Measurements from ENCODE around the gene MLF2. TPM values are rescaled to one million over a fixed set of nuclear protein-coding genes. Genes with fewer than 3 reads are reported as not detected.

MLF2 gene
- polyA plus RNA-seq, 3 donors from 2014 or later: 102 to 165 (median 155) TPM

- Mint-ChIP-seq H3K9me3 (no peaks in the 10 kb centered on the region), H3K4me3 (peak overlapping the region in 4 of 5 donors; percentile 42 to 67 (median 55)), H3K4me1 (peaks cover 8 to 14% of the 10 kb centered on the region in 2 donors), H3K27me3 (ENCODE audit: low read depth in 3 of 3) (peaks cover 27 to 40% (median 32%) of the 10 kb centered on the region in 3 donors), H3K27ac (no peak overlapping the region), H3K36me3 (peaks cover 0 to 4% (median 0%) of the 10 kb centered on the region in 3 donors)
- DNase-seq: no peak
Measured at GRCh38 chr12:6699259-6699988, 53.5 kb downstream of the MLF2 start.

GRCh38 chr12:6698352-6699046 is 54.4 kb downstream of the MLF2 start:
- Mint-ChIP-seq H3K4me3 (peak overlapping the region in 3 of 5 donors; percentile 29 to 52 (median 33)), H3K9me3 (no peaks in the 10 kb centered on the region), H3K4me1 (peaks cover 8 to 14% of the 10 kb centered on the region in 2 donors), H3K36me3 (peaks cover 0 to 4% (median 0%) of the 10 kb centered on the region in 3 donors), H3K27me3 (ENCODE audit: low read depth in 3 of 3) (peaks cover 27 to 35% (median 30%) of the 10 kb centered on the region in 3 donors), H3K27ac (no peak overlapping the region)
- no peak for DNase-seq

Other genes starting within 250 kb of the MLF2 start
- 1,000 to 10,000 TPM; 1,615 to 2,185 (median 1,854) TPM for gene GAPDH, start 218.6 kb downstream of the MLF2 start, polyA plus RNA-seq
- 10 to 100 TPM in 1 of 3 donors, 1 to 10 TPM in 2; 1.9 to 13.0 (median 3.1) TPM for gene IFFO1, start 197.1 kb downstream of the MLF2 start, polyA plus RNA-seq
- gene NOP2, start 184.8 kb downstream of the MLF2 start, polyA plus RNA-seq: 10 to 100 TPM; 11.3 to 30.8 (median 18.0) TPM
- gene CHD4, start 145.8 kb downstream of the MLF2 start, polyA plus RNA-seq: 10 to 100 TPM; 13.6 to 59.5 (median 20.7) TPM
- 10 to 100 TPM in 2 of 3 donors, 1 to 10 TPM in 1; 9.6 to 36.1 (median 11.6) TPM for gene LPAR5, start 117.2 kb downstream of the MLF2 start, polyA plus RNA-seq
- gene ACRBP, start 105.7 kb downstream of the MLF2 start, polyA plus RNA-seq: 10 to 100 TPM in 1 of 3 donors, 1 to 10 TPM in 1, not detected in 1; 4.2 to 10.2 TPM
- gene ING4, start 90.0 kb downstream of the MLF2 start, polyA plus RNA-seq: 100 to 1,000 TPM in 1 of 3 donors, 10 to 100 TPM in 2; 60.7 to 156 (median 93.9) TPM
- 10 to 100 TPM; 14.6 to 41.5 (median 31.6) TPM for gene ZNF384, start 63.8 kb downstream of the MLF2 start, polyA plus RNA-seq
- gene PIANP, start 52.3 kb downstream of the MLF2 start, polyA plus RNA-seq: not detected
- gene COPS7A, start 29.1 kb downstream of the MLF2 start, polyA plus RNA-seq: 10 to 100 TPM; 34.1 to 62.1 (median 45.6) TPM
- gene PTMS, start 13.2 kb upstream of the MLF2 start, polyA plus RNA-seq: 1 to 10 TPM in 2 of 3 donors, under 1 TPM in 1; 0.40 to 8.0 (median 4.9) TPM
- gene LAG3, start 19.4 kb upstream of the MLF2 start, polyA plus RNA-seq: 1 to 10 TPM; 1.3 to 8.3 (median 1.6) TPM
- gene CD4, start 36.4 kb upstream of the MLF2 start, polyA plus RNA-seq: 10 to 100 TPM in 1 of 3 donors, 1 to 10 TPM in 2; 2.0 to 11.7 (median 6.6) TPM
- gene GPR162, start 68.7 kb upstream of the MLF2 start, polyA plus RNA-seq: not detected
- not detected for gene P3H3, start 75.3 kb upstream of the MLF2 start, polyA plus RNA-seq
- not detected for gene GNB3, start 87.8 kb upstream of the MLF2 start, polyA plus RNA-seq
- gene CDCA3, start 98.1 kb upstream of the MLF2 start, polyA plus RNA-seq: 1 to 10 TPM in 1 of 3 donors, under 1 TPM in 1, not detected in 1; 0.99 to 1.5 TPM
- 10 to 100 TPM; 41.3 to 54.0 (median 52.0) TPM for gene USP5, start 99.0 kb upstream of the MLF2 start, polyA plus RNA-seq
- gene TPI1, start 114.4 kb upstream of the MLF2 start, polyA plus RNA-seq: 1,000 to 10,000 TPM in 1 of 3 donors, 100 to 1,000 TPM in 2; 801 to 1,209 (median 811) TPM
- 10 to 100 TPM; 11.2 to 17.0 (median 11.4) TPM for gene SPSB2, start 120.2 kb upstream of the MLF2 start, polyA plus RNA-seq
- 1 to 10 TPM; 2.3 to 4.4 (median 2.4) TPM for gene LRRC23, start 151.7 kb upstream of the MLF2 start, polyA plus RNA-seq
- gene ENO2, start 161.4 kb upstream of the MLF2 start, polyA plus RNA-seq: 1 to 10 TPM; 2.0 to 6.5 (median 3.8) TPM
- gene ATN1, start 174.8 kb upstream of the MLF2 start, polyA plus RNA-seq: 1 to 10 TPM in 2 of 3 donors, not detected in 1; 1.0 to 2.1 TPM
- not detected for gene RNU7-1, start 190.7 kb upstream of the MLF2 start, polyA plus RNA-seq
- 100 to 1,000 TPM in 2 of 3 donors, 10 to 100 TPM in 1; 83.7 to 315 (median 170) TPM for gene C12orf57, start 190.9 kb upstream of the MLF2 start, polyA plus RNA-seq
- gene PTPN6, start 198.2 kb upstream of the MLF2 start, polyA plus RNA-seq: 100 to 1,000 TPM; 231 to 513 (median 294) TPM
- 100 to 1,000 TPM; 121 to 141 (median 136) TPM for gene PHB2, start 217.5 kb upstream of the MLF2 start, polyA plus RNA-seq
- 10 to 100 TPM; 46.2 to 83.8 (median 65.5) TPM for gene EMG1, start 217.8 kb upstream of the MLF2 start, polyA plus RNA-seq

Measured in immature natural killer cell (primary cell).